NT2/D1 (cell line): ENCODE data around the gene TRPV4.

ENCODE experiments used
- SUZ12 ChIP-seq: IDR thresholded peaks from 2 replicates; pipeline ENCODE4 v1.6.1; 2011; ENCODE audit not compliant: insufficient read length, insufficient read depth; ENCODE audit errors: extremely low read depth
- YY1 ChIP-seq: IDR thresholded peaks from 2 replicates; pipeline ENCODE4 v1.6.1; 2011; ENCODE audit not compliant: insufficient read length, insufficient read depth
- ZNF274 ChIP-seq: IDR thresholded peaks from 2 replicates; pipeline ENCODE4 v1.6.1; 2011; ENCODE audit warnings: mild to moderate bottlenecking, low read depth, low read length

DNA sequence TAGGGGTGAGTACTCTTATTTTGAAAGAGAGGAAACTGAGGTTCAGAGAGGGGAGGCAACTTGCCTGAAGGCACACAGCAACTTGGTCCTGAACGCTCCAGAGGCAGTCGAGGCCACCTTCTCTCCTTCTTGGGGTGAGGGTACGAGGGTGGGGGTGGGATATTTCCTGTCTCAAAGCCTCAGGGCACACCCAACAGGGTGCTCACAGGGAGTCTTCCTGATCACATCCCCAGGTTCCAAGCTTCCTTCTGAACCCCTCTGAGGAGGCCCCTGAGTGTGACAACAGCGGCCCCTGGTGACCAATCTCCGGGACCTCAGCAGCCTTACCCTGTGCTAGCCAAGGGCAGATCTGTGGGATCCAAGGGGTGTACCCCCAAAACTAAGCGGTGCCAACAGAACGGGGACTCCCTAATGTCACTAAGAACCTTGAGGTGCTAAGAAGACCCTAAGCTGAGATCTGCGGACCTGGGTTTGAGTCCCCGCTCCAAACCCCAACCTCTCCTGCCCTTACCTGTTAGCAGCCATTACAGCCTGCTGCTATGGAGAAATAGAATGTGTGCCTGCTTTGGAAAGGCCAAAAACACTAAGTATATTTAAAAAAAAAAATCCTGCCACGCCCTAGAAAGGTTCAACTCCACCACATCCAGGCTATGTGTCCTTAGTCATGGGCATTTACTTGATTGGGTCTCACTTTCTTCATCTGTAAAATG is 57.9 kb downstream of the TRPV4 start:
- TF ChIP-seq ZNF274 (no peak), YY1 (no peak), SUZ12 (no peak)
